Muscle layer of colon (tissue), 2 donors: ENCODE measurements around the gene XRCC5.

Experiments
- H3K27ac ChIP-seq: one replicate; pipeline ENCODE4 v1.7.0; 2013; ENCODE audit warnings: low read depth, mild to moderate bottlenecking, low read length, moderate library complexity
- H3K27me3 ChIP-seq, 2 donors: one replicate each; pipeline ENCODE4 v1.7.0; 2013; ENCODE audit warnings: low read length in 2 of 2, mild to moderate bottlenecking in 2 of 2; ENCODE audit not compliant: insufficient read depth in 2 of 2, control insufficient read depth in 1 of 2
- H3K36me3 ChIP-seq: one replicate; pipeline ENCODE4 v1.7.0; 2013; ENCODE audit warnings: mild to moderate bottlenecking, low read length; ENCODE audit not compliant: insufficient read depth
- H3K4me1 ChIP-seq: one replicate; pipeline ENCODE4 v1.7.0; 2013; ENCODE audit warnings: mild to moderate bottlenecking, low read length; ENCODE audit not compliant: insufficient read depth
- H3K4me3 ChIP-seq, 2 donors: one replicate each; pipeline ENCODE4 v1.7.0; 2013; ENCODE audit warnings: low read length in 2 of 2, low read depth in 1 of 2, mild to moderate bottlenecking in 1 of 2, moderate library complexity in 1 of 2
- H3K9ac ChIP-seq: one replicate; pipeline ENCODE4 v1.7.0; 2013; ENCODE audit warnings: low read length
- H3K9me3 ChIP-seq: one replicate; pipeline ENCODE4 v1.7.0; 2013; ENCODE audit warnings: mild to moderate bottlenecking, low read length
- donor health status: abdominal sarcoma.
- donor health status: Adenocarcinoma of cecum.

Gene XRCC5

DNA sequence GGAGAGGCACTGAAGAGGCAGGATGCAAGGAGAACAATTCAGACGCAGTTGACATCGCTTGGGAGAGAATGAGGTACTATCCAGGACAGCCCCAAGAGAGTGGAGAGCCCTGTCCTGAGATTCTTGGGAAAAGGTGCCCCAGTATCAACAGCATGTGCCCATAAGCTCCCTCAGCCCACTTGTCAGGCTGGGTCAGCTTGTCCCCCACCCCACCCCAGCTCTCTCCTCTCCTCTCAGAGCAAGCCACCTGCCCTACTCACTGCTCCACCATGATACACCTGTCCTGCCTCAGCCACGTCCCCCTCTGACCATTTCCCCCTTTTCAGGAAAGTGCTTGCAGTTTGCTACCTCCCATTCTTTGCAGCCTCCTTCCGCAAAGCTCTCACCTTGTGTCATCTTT is 111.8 kb downstream of the XRCC5 start:
- no peak overlapping the region for H3K4me3 ChIP-seq
- H3K9ac ChIP-seq = no peak overlapping the region
- H3K4me1 ChIP-seq = no peaks in the 10 kb centered on the region
- no peaks in the 10 kb centered on the region for H3K9me3 ChIP-seq
- H3K27ac ChIP-seq = no peak overlapping the region
- no peaks in the 10 kb centered on the region for H3K36me3 ChIP-seq
- no peaks in the 10 kb centered on the region for H3K27me3 ChIP-seq

- H3K27me3 ChIP-seq = no peaks in the 10 kb centered on the region
- H3K9ac ChIP-seq = no peak overlapping the region
- no peak overlapping the region for H3K27ac ChIP-seq
- no peaks in the 10 kb centered on the region for H3K9me3 ChIP-seq
- H3K4me3 ChIP-seq = no peak overlapping the region
- H3K36me3 ChIP-seq = no peaks in the 10 kb centered on the region
- no peaks in the 10 kb centered on the region for H3K4me1 ChIP-seq
Measured at GRCh38 chr2:216221811-216222210, 112.7 kb downstream of the XRCC5 start.

- Histone ChIP-seq H3K27ac (no peak overlapping the region), H3K9me3 (no peaks in the 10 kb centered on the region), H3K4me3 (no peak overlapping the region), H3K36me3 (no peaks in the 10 kb centered on the region), H3K27me3 (no peaks in the 10 kb centered on the region), H3K4me1 (no peaks in the 10 kb centered on the region), H3K9ac (no peak overlapping the region)
Measured at GRCh38 chr2:216222650-216223352, 113.7 kb downstream of the XRCC5 start.

DNA sequence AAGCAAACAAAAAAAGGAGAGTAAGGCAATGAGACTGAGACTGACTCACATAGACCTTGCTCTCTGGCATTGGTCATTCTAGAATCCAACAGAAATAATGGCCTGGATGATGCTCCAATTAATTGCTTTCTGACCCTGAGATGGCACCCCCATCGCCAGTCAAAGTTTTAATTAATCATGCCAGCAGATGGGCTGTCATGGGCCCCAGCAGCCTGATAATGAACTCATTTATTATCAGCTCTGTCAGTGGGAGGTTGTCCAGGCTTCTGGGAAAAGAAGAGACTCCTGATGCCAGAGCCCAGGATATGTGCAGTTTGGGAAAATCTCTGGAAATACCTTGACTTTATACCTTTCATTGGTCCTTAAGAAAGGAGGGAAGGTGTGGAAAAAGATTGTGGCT is 115.2 kb downstream of the XRCC5 start:
- no peaks in the 10 kb centered on the region for H3K27me3 ChIP-seq
- no peak overlapping the region for H3K4me3 ChIP-seq
- H3K9ac ChIP-seq = no peak overlapping the region
- no peaks in the 10 kb centered on the region for H3K4me1 ChIP-seq
- H3K27ac ChIP-seq = no peak overlapping the region
- H3K9me3 ChIP-seq = no peaks in the 10 kb centered on the region
- H3K36me3 ChIP-seq = no peaks in the 10 kb centered on the region

DNA sequence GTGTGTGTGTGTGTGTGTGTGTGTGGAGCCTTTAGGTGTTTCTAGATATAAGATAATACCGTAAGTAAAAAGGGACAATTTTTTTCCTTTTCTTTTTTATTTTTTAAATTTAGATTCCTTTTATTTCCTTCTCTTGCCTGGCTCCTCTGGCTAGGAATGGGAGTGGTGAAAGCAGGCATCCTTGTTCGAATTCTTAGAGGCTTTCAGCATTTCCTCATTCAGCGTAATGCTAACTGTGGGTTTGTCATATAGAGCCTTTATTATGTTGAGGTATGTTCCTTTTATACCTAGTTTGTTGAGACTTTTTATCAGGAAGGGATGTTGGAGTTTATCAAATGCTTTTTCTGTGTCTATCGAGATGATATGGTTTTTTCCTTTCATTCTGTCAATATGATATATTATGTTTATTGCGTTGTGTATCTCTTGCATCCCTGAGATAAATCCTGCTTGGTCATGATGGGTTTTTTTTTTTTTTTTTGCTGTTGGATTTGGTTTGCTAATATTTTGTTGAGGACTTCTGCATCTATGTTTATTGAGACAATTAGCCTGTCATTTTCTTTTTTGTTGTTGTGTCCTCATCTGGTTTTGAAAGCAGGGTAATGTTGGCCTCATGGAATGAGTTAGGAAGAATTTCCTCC is 120.2 kb downstream of the XRCC5 start:
- H3K36me3 ChIP-seq = no peaks in the 10 kb centered on the region
- no peak overlapping the region for H3K9ac ChIP-seq
- H3K27ac ChIP-seq = no peak overlapping the region
- no peaks in the 10 kb centered on the region for H3K27me3 ChIP-seq
- no peaks in the 10 kb centered on the region for H3K9me3 ChIP-seq
- no peak overlapping the region for H3K4me3 ChIP-seq
- H3K4me1 ChIP-seq = no peaks in the 10 kb centered on the region

DNA sequence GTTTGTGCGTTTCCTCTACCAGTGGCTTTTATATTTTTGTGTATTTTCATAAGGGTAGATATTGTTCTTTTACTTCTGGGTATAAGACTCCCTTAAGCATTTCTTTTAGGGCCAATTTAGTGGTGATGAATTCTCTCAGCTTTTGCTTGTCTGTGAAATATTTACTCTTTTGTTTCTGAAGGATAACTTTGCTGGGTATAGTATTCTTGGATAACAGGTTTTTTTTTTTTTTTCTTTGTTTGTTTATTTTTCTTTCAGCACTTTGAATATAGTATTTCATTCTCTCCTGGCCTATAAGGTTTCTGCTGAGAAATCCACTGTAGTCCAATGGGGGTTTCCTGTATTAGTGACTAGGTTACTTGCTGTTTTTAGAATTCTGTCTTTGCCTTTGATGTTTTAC is 122.7 kb downstream of the XRCC5 start:
- H3K27me3 ChIP-seq = no peaks in the 10 kb centered on the region
- H3K4me1 ChIP-seq = no peaks in the 10 kb centered on the region
- H3K9me3 ChIP-seq = no peaks in the 10 kb centered on the region
- no peaks in the 10 kb centered on the region for H3K36me3 ChIP-seq
- H3K27ac ChIP-seq = no peak overlapping the region
- no peak overlapping the region for H3K4me3 ChIP-seq
- H3K9ac ChIP-seq = no peak overlapping the region

GRCh38 chr2:216232721-216233120 is 123.6 kb downstream of the XRCC5 start:
- Histone ChIP-seq H3K27me3 (no peaks in the 10 kb centered on the region), H3K27ac (no peak overlapping the region), H3K9ac (no peak overlapping the region), H3K4me3 (no peak overlapping the region), H3K36me3 (no peaks in the 10 kb centered on the region), H3K4me1 (no peaks in the 10 kb centered on the region), H3K9me3 (no peaks in the 10 kb centered on the region)

- Histone ChIP-seq H3K4me3 (no peak overlapping the region), H3K9me3 (no peaks in the 10 kb centered on the region), H3K4me1 (no peaks in the 10 kb centered on the region), H3K27ac (no peak overlapping the region), H3K36me3 (no peaks in the 10 kb centered on the region), H3K9ac (no peak overlapping the region), H3K27me3 (no peaks in the 10 kb centered on the region)
Measured at GRCh38 chr2:216233281-216233995, 124.3 kb downstream of the XRCC5 start.

DNA sequence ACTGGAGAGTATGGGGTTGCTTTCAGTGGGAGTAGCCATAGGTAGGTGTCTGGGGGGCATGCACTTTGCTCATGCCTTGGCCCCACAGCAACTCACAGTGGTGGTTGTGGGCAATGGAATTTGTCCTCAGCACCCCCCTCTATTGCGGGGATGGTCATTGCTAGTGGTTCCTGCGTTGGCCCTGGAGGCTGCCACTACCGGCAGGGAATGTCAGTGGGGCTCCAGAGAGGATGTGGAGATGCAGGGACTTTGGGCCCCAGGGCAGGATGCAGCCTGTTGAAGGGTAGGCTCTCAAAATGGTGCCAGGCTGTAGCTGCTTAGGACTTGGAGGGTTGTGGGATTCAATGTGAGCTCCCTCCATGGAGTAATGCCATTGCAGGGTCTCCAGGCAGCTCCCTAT is 125.0 kb downstream of the XRCC5 start:
- no peak overlapping the region for H3K4me3 ChIP-seq
- H3K4me1 ChIP-seq = no peaks in the 10 kb centered on the region
- H3K9me3 ChIP-seq = no peaks in the 10 kb centered on the region
- H3K27ac ChIP-seq = no peak overlapping the region
- no peak overlapping the region for H3K9ac ChIP-seq
- H3K36me3 ChIP-seq = no peaks in the 10 kb centered on the region
- H3K27me3 ChIP-seq = no peaks in the 10 kb centered on the region

GRCh38 chr2:216235462-216235861 is 126.3 kb downstream of the XRCC5 start:
- H3K4me1 ChIP-seq = no peaks in the 10 kb centered on the region
- H3K4me3 ChIP-seq = no peak overlapping the region
- H3K27me3 ChIP-seq = no peaks in the 10 kb centered on the region
- H3K9me3 ChIP-seq = no peaks in the 10 kb centered on the region
- H3K36me3 ChIP-seq = no peaks in the 10 kb centered on the region
- no peak overlapping the region for H3K27ac ChIP-seq
- H3K9ac ChIP-seq = no peak overlapping the region

DNA sequence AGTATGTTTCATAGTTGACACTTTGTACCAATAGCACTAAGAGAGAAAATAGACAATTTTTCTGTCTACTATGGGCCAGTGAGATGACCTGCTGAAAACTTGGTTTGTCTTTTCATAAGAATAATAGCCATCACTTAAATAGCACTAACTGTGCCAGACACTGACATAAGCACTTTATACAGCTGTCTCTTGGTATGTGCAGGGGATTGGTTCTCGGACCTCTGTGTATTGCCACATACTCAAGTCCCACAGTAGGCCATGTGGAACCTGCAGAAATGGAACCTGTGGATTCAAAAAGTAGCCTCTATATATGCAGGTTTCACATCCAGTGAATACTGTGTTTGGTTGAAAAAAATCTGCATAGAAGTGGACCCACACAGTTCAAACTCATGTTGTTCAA is 126.7 kb downstream of the XRCC5 start:
- Histone ChIP-seq H3K9ac (no peak overlapping the region), H3K27ac (no peak overlapping the region), H3K4me3 (no peak overlapping the region), H3K4me1 (no peaks in the 10 kb centered on the region), H3K27me3 (no peaks in the 10 kb centered on the region), H3K9me3 (no peaks in the 10 kb centered on the region), H3K36me3 (no peaks in the 10 kb centered on the region)
